SU-DHL-6 (cell line): ENCODE data around the gene PLXNC1.

Experiments used
- H2AFZ ChIP-seq: fragments of 200-600 bp; sonication (generic); 2 replicates; pipeline ENCODE4 v1.6.1; 2014; ENCODE audit warnings: low read depth, mild to moderate bottlenecking, moderate library complexity, mixed read lengths, antibody characterized with exemption, low read length; ENCODE audit not compliant: severe bottlenecking
- H3F3A ChIP-seq: fragments of 200-600 bp; shearing (Covaris generic); 2 replicates; pipeline ENCODE4 v1.6.0; 2016; ENCODE audit warnings: antibody characterized with exemption, mild to moderate bottlenecking; ENCODE audit not compliant: insufficient read depth
- H3K27ac ChIP-seq: fragments of 200-600 bp; sonication (generic); 2 replicates; pipeline ENCODE4 v1.5.1; 2016; ENCODE audit warnings: low read depth, mild to moderate bottlenecking, low read length, moderate library complexity, mixed read lengths
- H3K27me3 ChIP-seq: fragments of 200-600 bp; sonication (generic), shearing (Covaris generic); 2 replicates; pipeline ENCODE4 v1.6.0; 2014; ENCODE audit warnings: mild to moderate bottlenecking, low read length
- H3K36me3 ChIP-seq: fragments of 200-600 bp; sonication (generic); 2 replicates; pipeline ENCODE4 v1.6.1; 2014; ENCODE audit warnings: mild to moderate bottlenecking, low read length, mixed read lengths
- H3K4me2 ChIP-seq: fragments of 300-600, 200-600 bp; shearing (Covaris generic), sonication (generic); 2 replicates; pipeline ENCODE4 v1.6.0; 2014; ENCODE audit warnings: low read length, low read depth, mild to moderate bottlenecking; ENCODE audit not compliant: poor library complexity, severe bottlenecking
- H3K4me3 ChIP-seq: fragments of 200-600 bp; sonication (generic); 2 replicates; pipeline ENCODE4 v1.5.1; 2014; ENCODE audit warnings: antibody characterized with exemption, low read length, mild to moderate bottlenecking, mixed read lengths; ENCODE audit not compliant: insufficient read depth, poor library complexity, severe bottlenecking
- H3K79me2 ChIP-seq: fragments of 200-600 bp; sonication (generic); 2 replicates; pipeline ENCODE4 v1.6.1; 2014; ENCODE audit warnings: mild to moderate bottlenecking, low read length, moderate library complexity; ENCODE audit not compliant: insufficient read depth
- H3K9ac ChIP-seq: fragments of 200-600 bp; sonication (generic); 2 replicates; pipeline ENCODE4 v1.7.0; 2014; ENCODE audit warnings: mild to moderate bottlenecking, low read length
- H3K9me2 ChIP-seq: fragments of 200-600 bp; sonication (generic); replicated peaks from 2 replicates; pipeline ENCODE4 v1.6.1; 2014; ENCODE audit warnings: low read length; ENCODE audit not compliant: insufficient read depth
- H3K9me3 ChIP-seq: fragments of 200-600 bp; sonication (generic); 2 replicates; pipeline ENCODE4 v1.6.1; 2014; ENCODE audit warnings: low read length, mixed read lengths; ENCODE audit not compliant: insufficient read depth
- H4K20me1 ChIP-seq: fragments of 200-600 bp; sonication (generic); 2 replicates; pipeline ENCODE4 v1.6.1; 2014; ENCODE audit warnings: low read depth, mild to moderate bottlenecking, antibody characterized with exemption, low read length, moderate library complexity, mixed read lengths
- CTCF ChIP-seq: fragments of 200-600 bp; sonication (generic); IDR thresholded peaks from one replicate; pipeline ENCODE4 v1.5.1; 2017; ENCODE audit warnings: antibody characterized with exemption, mild to moderate bottlenecking, low read length, moderate library complexity; ENCODE audit not compliant: insufficient read depth, poor library complexity, severe bottlenecking
- EZH2phosphoT487 ChIP-seq: fragments of 200-600 bp; sonication (generic), shearing (Covaris generic); conservative IDR thresholded peaks from 2 replicates; pipeline ENCODE4 v1.6.1; 2018; ENCODE audit warnings: mild to moderate bottlenecking, antibody characterized with exemption, low read length, moderate library complexity, mixed read lengths

PLXNC1 gene

GRCh38 chr12:94280063-94280462 lies 131.7 kb downstream of the PLXNC1 start:
- Histone ChIP-seq H3K27ac (no peak overlapping the region), H3K9ac (no peak overlapping the region), H3K9me2 (no peaks in the 10 kb centered on the region), H3K4me3 (no peak overlapping the region), H2AFZ (no peak overlapping the region), H3K9me3 (no peaks in the 10 kb centered on the region), H3K79me2 (no peaks in the 10 kb centered on the region), H3K27me3 (no peaks in the 10 kb centered on the region), H3F3A (no peaks in the 10 kb centered on the region), H4K20me1 (no peaks in the 10 kb centered on the region), H3K4me2 (no peak overlapping the region), H3K36me3 (no peaks in the 10 kb centered on the region)
- TF ChIP-seq CTCF (no peak), EZH2phosphoT487 (no peak)

DNA sequence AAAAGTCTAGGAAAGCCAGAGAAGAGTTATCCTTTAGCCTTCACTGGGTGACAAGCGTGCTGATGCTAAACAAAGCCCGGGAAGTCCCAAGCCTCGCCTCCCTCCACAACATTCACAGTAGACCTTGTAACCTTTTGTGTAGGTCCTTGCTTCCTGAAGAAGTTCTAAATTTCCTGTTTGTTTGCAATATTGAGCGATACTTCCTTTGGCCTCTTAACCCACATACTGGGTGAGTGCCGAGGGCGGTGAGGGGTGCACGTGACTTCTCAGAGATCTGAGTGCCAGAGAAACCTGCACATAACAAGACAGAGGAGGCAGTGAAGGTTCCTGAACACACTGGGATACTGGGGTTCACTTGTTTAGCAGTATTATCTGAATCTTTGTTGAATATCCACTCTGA lies 134.3 kb downstream of the PLXNC1 start:
- Histone ChIP-seq H3K4me2 (no peak overlapping the region), H3K27me3 (no peaks in the 10 kb centered on the region), H3K79me2 (no peaks in the 10 kb centered on the region), H2AFZ (no peak overlapping the region), H4K20me1 (no peaks in the 10 kb centered on the region), H3K9ac (no peak overlapping the region), H3K27ac (no peak overlapping the region), H3K9me3 (no peaks in the 10 kb centered on the region), H3F3A (no peaks in the 10 kb centered on the region), H3K9me2 (no peaks in the 10 kb centered on the region), H3K36me3 (no peaks in the 10 kb centered on the region), H3K4me3 (no peak overlapping the region)
- TF ChIP-seq EZH2phosphoT487 = no peak
- TF ChIP-seq CTCF = no peak

DNA sequence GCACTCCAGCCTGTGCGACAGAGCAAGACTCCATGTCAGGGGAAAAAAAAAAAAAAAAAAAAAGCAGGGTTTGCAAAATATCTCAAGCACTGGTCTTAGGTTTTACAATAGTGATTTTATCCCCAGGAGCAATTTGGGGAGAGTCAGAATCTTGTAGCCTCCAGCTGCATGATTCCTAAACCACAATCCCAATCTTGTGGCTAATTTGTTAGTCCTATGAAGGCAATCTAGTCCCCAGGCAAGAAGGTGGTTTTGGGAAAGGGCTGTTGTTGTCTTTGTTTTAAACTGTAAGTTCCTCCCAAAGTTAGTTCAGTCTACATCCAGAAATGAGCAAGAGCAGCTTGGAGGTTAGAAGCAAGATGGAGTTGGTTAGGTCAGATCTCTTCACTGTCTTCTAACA lies 135.7 kb downstream of the PLXNC1 start:
- Histone ChIP-seq H2AFZ (no peak overlapping the region), H3K36me3 (no peaks in the 10 kb centered on the region), H3K9me2 (no peaks in the 10 kb centered on the region), H3K9me3 (no peaks in the 10 kb centered on the region), H4K20me1 (no peaks in the 10 kb centered on the region), H3K79me2 (no peaks in the 10 kb centered on the region), H3F3A (no peaks in the 10 kb centered on the region), H3K27me3 (no peaks in the 10 kb centered on the region), H3K27ac (no peak overlapping the region), H3K4me3 (no peak overlapping the region), H3K9ac (no peak overlapping the region), H3K4me2 (no peak overlapping the region)
- TF ChIP-seq EZH2phosphoT487 (no peak), CTCF (no peak)

DNA sequence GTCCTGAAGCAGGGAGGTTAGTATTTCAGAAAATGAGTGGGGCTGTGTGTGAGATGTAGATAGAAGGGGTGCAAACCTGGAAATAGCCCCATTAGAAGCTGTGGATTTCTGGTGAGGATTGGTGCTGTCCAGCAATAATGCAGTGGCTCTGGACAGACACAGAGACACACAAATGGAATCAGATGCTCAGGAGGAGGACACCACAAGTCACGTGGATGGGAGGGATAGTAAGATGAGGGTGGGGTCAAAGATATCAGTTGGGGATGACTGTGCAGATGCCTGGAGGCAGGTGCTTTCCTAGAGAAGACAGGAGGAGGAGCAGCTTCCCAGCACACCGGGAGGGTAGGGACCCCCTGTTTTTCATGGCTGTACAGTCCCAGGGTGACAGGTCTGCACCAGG lies 136.5 kb downstream of the PLXNC1 start:
- Histone ChIP-seq H3K4me3 (no peak overlapping the region), H3K79me2 (no peaks in the 10 kb centered on the region), H3K9me2 (no peaks in the 10 kb centered on the region), H2AFZ (no peak overlapping the region), H3K9me3 (no peaks in the 10 kb centered on the region), H3K27me3 (no peaks in the 10 kb centered on the region), H3K36me3 (no peaks in the 10 kb centered on the region), H3F3A (no peaks in the 10 kb centered on the region), H3K27ac (no peak overlapping the region), H4K20me1 (no peaks in the 10 kb centered on the region), H3K4me2 (no peak overlapping the region), H3K9ac (no peak overlapping the region)
- TF ChIP-seq CTCF (no peak), EZH2phosphoT487 (no peak)
